Measurements from ENCODE around the gene DDAH1. TPM values are rescaled to one million over a fixed set of nuclear protein-coding genes. Genes with fewer than 3 reads are reported as not detected.

Gene DDAH1
- total RNA-seq, 3 donors from 2014 or later = 0.16 to 0.48 (median 0.21) TPM

GRCh38 chr1:85462931-85463649, 1.9 kb downstream of the DDAH1 start:
- no peaks in the 10 kb centered on the region for H3K36me3 Mint-ChIP-seq (ENCODE audit: insufficient read depth)
- DNase-seq = no peak
- ATAC-seq = no peak
- no peaks in the 10 kb centered on the region for H3K9me3 Mint-ChIP-seq
- no peak overlapping the region for H3K4me3 Mint-ChIP-seq
- peaks cover 62% of the 10 kb centered on the region for H3K27me3 Mint-ChIP-seq (ENCODE audit: low read depth)
- H3K4me1 Mint-ChIP-seq (ENCODE audit: low read depth) = peaks cover 9% of the 10 kb centered on the region

GRCh38 chr1:85461216-85461918, 3.6 kb downstream of the DDAH1 start:
- no peak for DNase-seq
- H3K27me3 Mint-ChIP-seq (ENCODE audit: low read depth) = peaks cover 61% of the 10 kb centered on the region

DNA sequence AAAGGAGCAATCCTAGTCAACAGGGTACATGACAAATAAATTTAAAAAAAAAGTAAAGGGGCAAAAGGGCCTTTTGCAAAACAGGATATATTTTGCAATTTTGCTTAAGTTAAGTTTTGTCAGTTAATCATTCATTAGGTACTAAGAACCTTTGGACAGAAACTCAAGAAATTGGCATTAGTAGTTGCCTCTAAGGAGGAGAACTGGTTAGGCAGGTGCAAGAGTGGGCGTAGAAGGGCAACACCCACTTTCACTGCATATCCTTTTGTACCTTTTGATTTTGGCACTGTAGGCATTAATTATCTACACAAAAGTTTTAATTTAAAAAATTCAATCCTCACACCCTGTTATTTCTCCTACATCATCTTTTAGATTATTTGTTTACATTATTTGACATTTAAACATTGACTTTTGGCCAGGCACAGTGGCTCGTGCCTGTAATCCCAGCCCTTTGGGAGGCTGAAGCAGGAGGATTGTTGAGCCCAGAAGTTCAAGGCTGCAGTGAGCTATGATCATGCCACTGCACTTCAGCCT, 4.3 kb downstream of the DDAH1 start:
- peaks cover 54% of the 10 kb centered on the region for H3K27me3 Mint-ChIP-seq (ENCODE audit: low read depth)

More at GRCh38 chr1:85461216-85461918, 3.6 kb downstream of the DDAH1 start:
- Mint-ChIP-seq H3K4me3 (no peak overlapping the region), H3K36me3 (ENCODE audit: insufficient read depth) (no peaks in the 10 kb centered on the region), H3K4me1 (ENCODE audit: low read depth) (peaks cover 9% of the 10 kb centered on the region), H3K9me3 (no peaks in the 10 kb centered on the region)
- no peak for ATAC-seq

DNA sequence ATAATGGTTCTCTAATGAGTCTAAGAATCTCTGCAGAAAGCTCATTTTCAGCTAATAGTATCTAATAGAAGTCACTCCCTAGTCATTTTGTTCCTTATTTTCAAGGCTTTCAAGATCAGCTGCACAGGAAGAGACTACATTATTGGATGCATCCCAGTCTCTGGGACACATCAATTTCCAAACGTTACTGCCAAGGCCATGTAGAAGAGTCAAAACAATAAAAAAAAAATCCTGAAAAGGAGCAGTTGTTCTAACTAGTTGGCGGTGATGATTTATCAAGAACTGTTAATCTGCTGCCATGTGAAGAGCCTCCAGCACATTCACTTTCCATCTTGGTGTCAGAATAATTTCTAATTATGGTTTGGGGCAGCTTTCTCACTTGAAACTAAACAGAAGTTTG, 5.7 kb downstream of the DDAH1 start:
- H3K4me3 Mint-ChIP-seq = no peak overlapping the region
- peaks cover 5% of the 10 kb centered on the region for H3K4me1 Mint-ChIP-seq (ENCODE audit: low read depth)
- H3K36me3 Mint-ChIP-seq (ENCODE audit: insufficient read depth) = no peaks in the 10 kb centered on the region
- peaks cover 48% of the 10 kb centered on the region for H3K27me3 Mint-ChIP-seq (ENCODE audit: low read depth)
- H3K9me3 Mint-ChIP-seq = no peaks in the 10 kb centered on the region
- ATAC-seq = no peak
- DNase-seq = no peak

More for the DNA sequence above, 4.3 kb downstream of the DDAH1 start:
- DNase-seq (no peak), ATAC-seq (no peak)
- no peaks in the 10 kb centered on the region for H3K9me3 Mint-ChIP-seq
- peaks cover 9% of the 10 kb centered on the region for H3K4me1 Mint-ChIP-seq (ENCODE audit: low read depth)
- no peaks in the 10 kb centered on the region for H3K36me3 Mint-ChIP-seq (ENCODE audit: insufficient read depth)
- no peak overlapping the region for H3K4me3 Mint-ChIP-seq

GRCh38 chr1:85454214-85454613, 10.7 kb downstream of the DDAH1 start:
- DNase-seq = no peak
- no peak for ATAC-seq
- no peaks in the 10 kb centered on the region for H3K36me3 Mint-ChIP-seq (ENCODE audit: insufficient read depth)
- no peaks in the 10 kb centered on the region for H3K9me3 Mint-ChIP-seq
- no peak overlapping the region for H3K4me3 Mint-ChIP-seq
- peaks cover 13% of the 10 kb centered on the region for H3K27me3 Mint-ChIP-seq (ENCODE audit: low read depth)
- no peaks in the 10 kb centered on the region for H3K4me1 Mint-ChIP-seq (ENCODE audit: low read depth)

GRCh38 chr1:85453640-85454194, 11.2 kb downstream of the DDAH1 start:
- H3K4me1 Mint-ChIP-seq (ENCODE audit: low read depth) = no peaks in the 10 kb centered on the region
- no peaks in the 10 kb centered on the region for H3K9me3 Mint-ChIP-seq
- ATAC-seq (no peak), DNase-seq (no peak)
- H3K36me3 Mint-ChIP-seq (ENCODE audit: insufficient read depth) = no peaks in the 10 kb centered on the region
- H3K27me3 Mint-ChIP-seq (ENCODE audit: low read depth) = peaks cover 11% of the 10 kb centered on the region
- H3K4me3 Mint-ChIP-seq = no peak overlapping the region

GRCh38 chr1:85452948-85453347, 12.0 kb downstream of the DDAH1 start:
- H3K4me3 Mint-ChIP-seq = no peak overlapping the region
- DNase-seq = no peak
- no peak for ATAC-seq
- no peaks in the 10 kb centered on the region for H3K4me1 Mint-ChIP-seq (ENCODE audit: low read depth)
- no peaks in the 10 kb centered on the region for H3K9me3 Mint-ChIP-seq
- peaks cover 8% of the 10 kb centered on the region for H3K27me3 Mint-ChIP-seq (ENCODE audit: low read depth)
- H3K36me3 Mint-ChIP-seq (ENCODE audit: insufficient read depth) = no peaks in the 10 kb centered on the region

DNA sequence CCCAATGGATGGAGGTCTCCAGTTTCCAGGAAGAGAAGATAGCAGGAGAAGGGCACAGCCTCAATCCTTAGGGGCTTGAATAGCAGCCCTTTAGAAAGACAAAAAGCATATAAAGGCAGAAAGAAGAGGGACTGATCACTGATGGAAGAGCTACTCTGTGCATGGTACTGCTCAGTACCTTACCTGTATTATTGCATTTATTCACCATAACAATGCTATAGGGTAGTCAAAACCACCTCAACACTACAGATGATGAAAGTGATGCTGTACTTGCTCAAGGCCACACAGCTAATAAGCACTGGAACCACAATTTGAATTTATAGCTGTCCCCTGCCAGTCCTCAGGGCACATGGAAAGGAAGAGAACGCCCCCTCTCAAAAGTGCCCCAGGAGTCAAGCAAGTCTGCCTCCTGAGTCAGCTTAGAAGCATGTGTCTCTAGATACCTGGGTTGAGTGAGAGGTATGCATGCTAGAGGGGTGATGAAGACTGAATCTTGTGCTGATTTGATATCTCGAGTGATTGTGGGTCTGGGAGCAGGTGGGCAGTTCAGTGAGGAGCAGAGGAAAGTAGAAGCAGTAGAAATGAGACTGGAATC, 13.6 kb downstream of the DDAH1 start:
- no peak for ATAC-seq
- peaks cover 3% of the 10 kb centered on the region for H3K27me3 Mint-ChIP-seq (ENCODE audit: low read depth)
- no peak overlapping the region for H3K4me3 Mint-ChIP-seq
- DNase-seq = no peak
- H3K36me3 Mint-ChIP-seq (ENCODE audit: insufficient read depth) = no peaks in the 10 kb centered on the region
- H3K9me3 Mint-ChIP-seq = no peaks in the 10 kb centered on the region
- no peaks in the 10 kb centered on the region for H3K4me1 Mint-ChIP-seq (ENCODE audit: low read depth)

DNA sequence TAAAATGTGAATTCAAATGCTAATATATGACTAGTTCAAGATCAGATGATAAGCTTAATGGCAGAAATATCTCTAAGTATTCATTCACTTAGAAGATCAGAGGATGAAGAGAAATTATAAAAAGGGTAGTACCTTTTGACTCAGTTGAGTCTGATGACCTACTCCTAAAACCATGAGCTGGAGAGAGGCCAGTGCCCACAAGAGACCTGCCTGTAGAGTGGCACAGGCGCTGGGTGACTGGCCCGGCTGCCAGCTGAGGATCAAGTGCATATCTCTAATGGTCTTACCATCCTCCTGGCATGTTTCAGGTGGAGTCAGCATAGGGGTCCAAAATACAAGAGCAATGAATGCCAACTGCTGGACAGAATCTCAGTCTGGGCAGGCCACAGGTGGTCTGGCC, 14.1 kb downstream of the DDAH1 start:
- no peak for ATAC-seq
- H3K27me3 Mint-ChIP-seq (ENCODE audit: low read depth) = peaks cover 3% of the 10 kb centered on the region

DNA sequence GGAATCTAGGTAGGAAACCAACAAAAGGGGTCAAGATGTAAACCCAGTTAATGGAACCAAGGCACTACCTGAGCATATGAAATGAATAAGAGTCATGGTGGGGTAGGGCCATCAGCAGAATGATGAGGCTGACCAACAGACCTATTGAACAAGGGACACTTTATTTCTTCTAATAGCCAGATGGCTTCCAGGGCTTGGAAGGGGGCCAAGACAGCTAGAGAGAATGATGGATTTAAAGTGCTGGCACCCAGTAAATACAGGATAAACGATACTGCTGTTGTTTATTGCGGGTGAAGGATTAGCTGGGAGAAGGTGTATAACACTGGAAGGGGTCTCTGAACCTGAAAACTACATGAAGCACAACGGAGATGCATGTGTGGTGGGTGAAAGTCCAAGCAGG, 15.6 kb downstream of the DDAH1 start:
- Mint-ChIP-seq H3K27me3 (ENCODE audit: low read depth) (peaks cover 3% of the 10 kb centered on the region), H3K36me3 (ENCODE audit: insufficient read depth) (no peaks in the 10 kb centered on the region), H3K9me3 (no peaks in the 10 kb centered on the region), H3K4me3 (no peak overlapping the region), H3K4me1 (ENCODE audit: low read depth) (no peaks in the 10 kb centered on the region)
- DNase-seq = no peak
- ATAC-seq = no peak

More for the DNA sequence above, 14.1 kb downstream of the DDAH1 start:
- no peaks in the 10 kb centered on the region for H3K36me3 Mint-ChIP-seq (ENCODE audit: insufficient read depth)
- DNase-seq = no peak
- H3K9me3 Mint-ChIP-seq = no peaks in the 10 kb centered on the region
- H3K4me3 Mint-ChIP-seq = no peak overlapping the region
- no peaks in the 10 kb centered on the region for H3K4me1 Mint-ChIP-seq (ENCODE audit: low read depth)

DNA sequence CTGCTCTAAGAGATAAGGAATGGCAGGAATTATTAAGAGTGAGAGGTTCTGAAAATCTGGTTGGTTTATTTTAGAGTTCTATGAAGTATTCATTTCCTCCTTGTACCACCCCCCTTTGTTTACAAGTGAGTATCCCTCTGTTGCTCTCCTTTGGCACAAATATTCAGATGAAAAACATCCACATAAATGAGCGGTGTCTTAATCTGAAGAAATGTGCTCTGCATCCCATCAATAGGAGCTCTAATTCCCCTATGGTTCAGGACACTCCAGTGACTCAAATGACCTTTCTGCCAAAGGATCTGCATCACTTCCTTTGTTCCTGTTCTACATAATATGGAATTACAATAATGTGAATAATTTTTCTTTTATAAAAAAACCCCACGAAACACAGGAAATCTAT, 16.6 kb downstream of the DDAH1 start:
- peaks cover 3% of the 10 kb centered on the region for H3K27me3 Mint-ChIP-seq (ENCODE audit: low read depth)
- DNase-seq (no peak), ATAC-seq (no peak)
- no peaks in the 10 kb centered on the region for H3K9me3 Mint-ChIP-seq
- H3K36me3 Mint-ChIP-seq (ENCODE audit: insufficient read depth) = no peaks in the 10 kb centered on the region
- H3K4me3 Mint-ChIP-seq = no peak overlapping the region
- no peaks in the 10 kb centered on the region for H3K4me1 Mint-ChIP-seq (ENCODE audit: low read depth)

DNA sequence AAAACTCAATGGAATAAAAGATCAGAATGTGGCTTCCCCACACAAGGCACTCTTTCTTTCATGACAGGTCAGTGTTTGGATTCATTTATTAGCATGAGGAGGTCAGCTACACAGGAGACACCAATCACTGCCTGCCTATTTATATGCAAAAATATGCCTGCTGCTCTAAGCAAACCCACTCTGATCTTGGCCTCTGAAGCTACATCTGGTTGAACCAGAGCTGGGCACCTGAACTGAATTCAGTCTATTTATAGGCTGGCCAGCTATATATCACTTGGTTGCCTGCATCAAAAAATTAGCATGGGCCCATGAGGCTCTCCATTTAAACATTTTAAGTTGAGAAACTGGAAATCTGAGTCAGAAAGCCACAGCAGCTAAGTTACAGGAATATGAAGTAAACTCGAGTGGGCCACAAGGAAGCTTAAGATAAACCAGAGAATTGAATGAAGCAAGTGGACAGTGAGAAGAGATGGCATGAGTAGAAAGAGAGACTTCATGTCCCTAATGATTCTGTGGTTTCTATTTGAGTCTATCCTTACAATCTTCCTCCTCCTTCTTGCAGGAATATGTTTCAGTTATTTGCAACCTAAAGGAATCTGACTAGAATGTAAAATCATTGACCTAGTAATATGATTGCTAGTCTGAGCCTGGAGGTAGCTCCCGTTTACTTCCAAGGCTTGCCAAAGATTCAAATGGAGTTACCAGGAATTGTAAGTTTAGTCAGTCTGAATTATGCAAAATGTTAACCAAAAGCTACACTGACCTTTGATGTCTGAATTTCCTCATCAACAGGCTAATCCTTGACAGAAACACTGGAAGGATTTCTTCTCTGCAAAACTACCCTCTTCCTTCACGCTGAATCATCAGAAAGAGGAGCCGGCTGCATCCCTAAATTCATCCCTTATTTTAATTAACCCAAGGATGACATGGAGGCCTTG, 17.7 kb downstream of the DDAH1 start:
- H3K27me3 Mint-ChIP-seq (ENCODE audit: low read depth) = peaks cover 3% of the 10 kb centered on the region
- no peak overlapping the region for H3K4me3 Mint-ChIP-seq
- H3K36me3 Mint-ChIP-seq (ENCODE audit: insufficient read depth) = no peaks in the 10 kb centered on the region
- no peak for DNase-seq
- ATAC-seq = no peak
- H3K9me3 Mint-ChIP-seq = no peaks in the 10 kb centered on the region
- H3K4me1 Mint-ChIP-seq (ENCODE audit: low read depth) = no peaks in the 10 kb centered on the region

DNA sequence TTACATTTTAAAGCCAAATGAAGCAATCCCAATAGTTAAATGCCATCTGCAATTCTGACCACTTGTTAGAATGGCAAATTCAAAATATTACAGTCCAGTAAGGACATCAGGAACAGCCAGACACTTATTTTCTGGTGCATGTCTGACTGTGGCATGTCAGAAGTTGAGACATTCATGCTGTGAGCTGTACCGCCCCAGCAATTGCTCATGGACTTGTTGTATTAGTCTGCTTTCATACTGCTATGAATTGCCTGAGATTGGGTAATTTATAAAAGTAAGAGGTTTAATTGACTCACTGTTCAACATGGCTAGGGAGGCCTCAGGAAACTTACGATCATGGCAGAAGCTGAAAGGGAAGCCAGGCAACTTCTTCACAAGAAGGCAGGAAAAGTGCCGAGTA, 19.1 kb downstream of the DDAH1 start:
- H3K4me1 Mint-ChIP-seq (ENCODE audit: low read depth) = no peaks in the 10 kb centered on the region
- no peaks in the 10 kb centered on the region for H3K9me3 Mint-ChIP-seq
- DNase-seq = no peak
- no peaks in the 10 kb centered on the region for H3K36me3 Mint-ChIP-seq (ENCODE audit: insufficient read depth)
- peaks cover 3% of the 10 kb centered on the region for H3K27me3 Mint-ChIP-seq (ENCODE audit: low read depth)
- H3K4me3 Mint-ChIP-seq = no peak overlapping the region
- no peak for ATAC-seq

Data from activated T-cell treated with anti-CD3 and anti-CD28 coated beads, Interleukin-2, amount 50 U/mL, for 4 hours (primary cell).